A549 (cell line): ENCODE results near the gene TRIM38.

Source experiments
- BHLHE40 ChIP-seq: IDR thresholded peaks from 2 replicates; pipeline ENCODE4 v1.6.1; 2012; ENCODE audit warnings: low read depth, low read length, inconsistent platforms
- EHMT2 ChIP-seq: fragments of 200-600 bp; sonication (generic); IDR thresholded peaks from 2 replicates; pipeline ENCODE4 v1.6.1; 2016; ENCODE audit warnings: antibody characterized with exemption, low read depth, mild to moderate bottlenecking, moderate library complexity
- EP300 ChIP-seq, 2 experiments: fragments of >200 bp; sonication (Bioruptor Twin); formaldehyde crosslinking; IDR thresholded peaks; 2 replicates in 1 of 2; 3 replicates in 1 of 2; pipeline ENCODE4 v1.6.1; 2016 to 2017
- MAFK ChIP-seq: fragments of 450-650 bp; IDR thresholded peaks from 2 replicates; pipeline ENCODE4 v1.6.1; 2014; ENCODE audit not compliant: partially characterized antibody
- MAX ChIP-seq: IDR thresholded peaks from 2 replicates; pipeline ENCODE4 v1.6.1; 2012
- NR3C1 ChIP-seq: fragments of >200 bp; sonication (Bioruptor Twin); formaldehyde crosslinking; IDR thresholded peaks from 3 replicates; pipeline ENCODE4 v1.6.1; 2017
- POLR2A ChIP-seq: IDR thresholded peaks from 2 replicates; pipeline ENCODE4 v1.6.1; 2012; ENCODE audit warnings: mild to moderate bottlenecking, low read length
- RAD21 ChIP-seq, 2 experiments: fragments of >200 bp in 1 of 2; sonication (Bioruptor Twin) in 1 of 2; formaldehyde crosslinking in 1 of 2; IDR thresholded peaks in 1 of 2; conservative IDR thresholded peaks in 1 of 2; 2 replicates in 1 of 2; 3 replicates in 1 of 2; pipeline ENCODE4 v1.6.1; 2012 to 2018; ENCODE audit warnings: inconsistent platforms in 1 of 2
- TP53 ChIP-seq: fragments of 250-450 bp; sonication (Bioruptor Pico); IDR thresholded peaks from 2 replicates; pipeline ENCODE4 v1.5.0; 2021; ENCODE audit warnings: mild to moderate bottlenecking, moderate library complexity
- ZC3H11A ChIP-seq: fragments of 450-650 bp; IDR thresholded peaks from 2 replicates; pipeline ENCODE4 v1.6.1; 2014; ENCODE audit warnings: antibody characterized with exemption, mild to moderate bottlenecking
- ZNF302 ChIP-seq: fragments of 250-450 bp; sonication (Bioruptor Pico); IDR thresholded peaks from 2 replicates; pipeline ENCODE4 v1.9.0; 2021; ENCODE audit warnings: inconsistent platforms, mild to moderate bottlenecking, moderate library complexity
- TF ChIP-seq, protein P1 (sequence below): fragments of >200 bp; sonication (Bioruptor Twin); formaldehyde crosslinking; IDR thresholded peaks from 3 replicates; pipeline ENCODE4 v1.5.1; 2016
- TF ChIP-seq, protein P2 (sequence below): fragments of >200 bp; sonication (Bioruptor Twin); formaldehyde crosslinking; IDR thresholded peaks from 3 replicates; pipeline ENCODE4 v1.6.1; 2016

DNA sequence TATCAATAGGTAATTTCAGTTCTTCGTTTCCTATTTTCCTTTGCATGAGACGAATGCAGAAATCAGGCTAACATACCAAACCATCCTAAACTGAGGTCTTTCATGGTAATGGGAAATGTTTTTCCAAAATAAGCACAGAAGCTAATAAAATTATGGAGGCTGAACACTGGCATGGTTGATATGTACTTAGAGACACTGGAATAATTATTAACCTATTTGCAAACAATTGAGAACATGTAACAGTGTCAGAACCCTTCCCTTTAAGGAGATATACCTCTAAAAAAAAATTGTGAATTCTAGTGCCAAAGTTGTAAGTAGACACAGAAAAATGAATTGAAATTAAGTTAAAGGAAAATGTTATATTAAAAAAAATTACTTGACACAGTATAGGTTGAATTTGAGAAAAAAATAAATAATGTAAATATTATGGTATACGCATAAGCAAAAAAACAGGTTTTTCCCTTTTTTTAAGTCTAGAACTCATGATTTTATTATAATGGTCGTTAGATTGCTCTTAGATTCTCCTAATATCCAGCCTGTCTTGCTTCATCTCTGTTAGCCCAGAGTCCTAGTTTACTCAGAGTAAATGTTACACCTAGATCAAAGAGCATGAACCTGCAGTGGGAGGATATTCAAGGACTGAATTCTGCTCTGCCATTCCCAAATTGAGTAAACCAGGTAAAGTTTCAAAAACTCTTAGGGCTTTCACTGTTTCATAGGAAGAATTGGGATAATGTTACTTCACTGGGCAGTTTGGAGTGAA lies 33.9 kb upstream of the TRIM38 start:
- TF ChIP-seq POLR2A = no peak
- TF ChIP-seq, protein P1, sequence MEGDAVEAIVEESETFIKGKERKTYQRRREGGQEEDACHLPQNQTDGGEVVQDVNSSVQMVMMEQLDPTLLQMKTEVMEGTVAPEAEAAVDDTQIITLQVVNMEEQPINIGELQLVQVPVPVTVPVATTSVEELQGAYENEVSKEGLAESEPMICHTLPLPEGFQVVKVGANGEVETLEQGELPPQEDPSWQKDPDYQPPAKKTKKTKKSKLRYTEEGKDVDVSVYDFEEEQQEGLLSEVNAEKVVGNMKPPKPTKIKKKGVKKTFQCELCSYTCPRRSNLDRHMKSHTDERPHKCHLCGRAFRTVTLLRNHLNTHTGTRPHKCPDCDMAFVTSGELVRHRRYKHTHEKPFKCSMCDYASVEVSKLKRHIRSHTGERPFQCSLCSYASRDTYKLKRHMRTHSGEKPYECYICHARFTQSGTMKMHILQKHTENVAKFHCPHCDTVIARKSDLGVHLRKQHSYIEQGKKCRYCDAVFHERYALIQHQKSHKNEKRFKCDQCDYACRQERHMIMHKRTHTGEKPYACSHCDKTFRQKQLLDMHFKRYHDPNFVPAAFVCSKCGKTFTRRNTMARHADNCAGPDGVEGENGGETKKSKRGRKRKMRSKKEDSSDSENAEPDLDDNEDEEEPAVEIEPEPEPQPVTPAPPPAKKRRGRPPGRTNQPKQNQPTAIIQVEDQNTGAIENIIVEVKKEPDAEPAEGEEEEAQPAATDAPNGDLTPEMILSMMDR = no peak
- TF ChIP-seq, protein P2, sequence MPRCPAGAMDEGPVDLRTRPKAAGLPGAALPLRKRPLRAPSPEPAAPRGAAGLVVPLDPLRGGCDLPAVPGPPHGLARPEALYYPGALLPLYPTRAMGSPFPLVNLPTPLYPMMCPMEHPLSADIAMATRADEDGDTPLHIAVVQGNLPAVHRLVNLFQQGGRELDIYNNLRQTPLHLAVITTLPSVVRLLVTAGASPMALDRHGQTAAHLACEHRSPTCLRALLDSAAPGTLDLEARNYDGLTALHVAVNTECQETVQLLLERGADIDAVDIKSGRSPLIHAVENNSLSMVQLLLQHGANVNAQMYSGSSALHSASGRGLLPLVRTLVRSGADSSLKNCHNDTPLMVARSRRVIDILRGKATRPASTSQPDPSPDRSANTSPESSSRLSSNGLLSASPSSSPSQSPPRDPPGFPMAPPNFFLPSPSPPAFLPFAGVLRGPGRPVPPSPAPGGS = no peak
- no peak for TF ChIP-seq BHLHE40
- no peak for TF ChIP-seq EP300 (IDR thresholded peaks at IDR 0.05)
- TF ChIP-seq ZNF302 (CRISPR knock-in tag) = no peak
- TF ChIP-seq EHMT2 = no peak
- no peak for TF ChIP-seq MAFK
- TF ChIP-seq RAD21 (conservative IDR thresholded peaks at IDR 0.05 in 1 of 2, IDR thresholded peaks at IDR 0.05 in 1 of 2) = no peak
- TF ChIP-seq TP53 (CRISPR knock-in tag) = no peak
- TF ChIP-seq NR3C1 = no peak
- TF ChIP-seq MAX = no peak
- no peak for TF ChIP-seq ZC3H11A
